GM19035 (cell line): ENCODE measurements around the gene MARVELD1.
"Not testable (repeated sequence)": the region's sequence is repeated elsewhere in the genome, so short reads cannot be mapped to it uniquely, and the experiment has no call there.

Experiments
- ATAC-seq: cut with Tn5 transposase; IDR thresholded peaks from one replicate; pipeline ENCODE4 v1.9.1; 2021; ENCODE audit not compliant: unreplicated experiment

Gene MARVELD1

GRCh38 chr10:97713339-97713825 is at the start of gene MARVELD1:
MARVELD1 (plus strand) TSS chr10:97713730; CDS start chr10:97713877, 147 bp downstream.
- ATAC-seq, result no peak

GRCh38 chr10:97664282-97664850 is 49.2 kb upstream of the MARVELD1 start:
- ATAC-seq, result no peak

- no peak for ATAC-seq
Measured at GRCh38 chr10:97666992-97667391, 46.5 kb upstream of the MARVELD1 start.

- ATAC-seq, result no peak
Measured at GRCh38 chr10:97667463-97667862, 46.1 kb upstream of the MARVELD1 start.

- ATAC-seq, result no peak
Measured at GRCh38 chr10:97669571-97669970, 44.0 kb upstream of the MARVELD1 start.

GRCh38 chr10:97673736-97674525 is 39.6 kb upstream of the MARVELD1 start:
- ATAC-seq, result no peak

- no peak for ATAC-seq
Measured at GRCh38 chr10:97675222-97675621, 38.3 kb upstream of the MARVELD1 start.

GRCh38 chr10:97676770-97677581 is 36.6 kb upstream of the MARVELD1 start:
- ATAC-seq, result peak; percentile 71

GRCh38 chr10:97679594-97679993 is 33.9 kb upstream of the MARVELD1 start:
- no peak for ATAC-seq

GRCh38 chr10:97682042-97682441 is 31.5 kb upstream of the MARVELD1 start:
- ATAC-seq, result no peak

GRCh38 chr10:97683556-97684367 is 29.8 kb upstream of the MARVELD1 start:
- ATAC-seq, result no peak

GRCh38 chr10:97684368-97684713 is 29.2 kb upstream of the MARVELD1 start:
- not testable (repeated sequence) for ATAC-seq

GRCh38 chr10:97684866-97685394 is 28.6 kb upstream of the MARVELD1 start:
- ATAC-seq, result no peak

GRCh38 chr10:97685395-97685958 is 28.1 kb upstream of the MARVELD1 start:
- no peak for ATAC-seq

- ATAC-seq, result peak; percentile 11
Measured at GRCh38 chr10:97686301-97686961, 27.1 kb upstream of the MARVELD1 start.

- peak; percentile 91 for ATAC-seq
Measured at GRCh38 chr10:97686962-97687784, 26.4 kb upstream of the MARVELD1 start, which contains the start of gene AVPI1. AVPI1 (minus strand) TSS chr10:97687241; CDS start chr10:97679905, 7,336 bp downstream.

GRCh38 chr10:97687785-97688781 is 25.4 kb upstream of the MARVELD1 start:
- no peak for ATAC-seq
